BLaER1 (cell line): ENCODE data around the gene GRIFIN.
"Not testable (repeated sequence)": the region's sequence is repeated elsewhere in the genome, so short reads cannot be mapped to it uniquely, and the experiment has no call there.

Experiments used
- H3K27ac ChIP-seq: shearing (Covaris generic); formaldehyde crosslinking; 2 replicates; pipeline ENCODE4 v1.8.1; 2022
- H3K27me3 ChIP-seq: shearing (Covaris generic); formaldehyde crosslinking; 2 replicates; pipeline ENCODE4 v1.8.1; 2022
- H3K36me3 ChIP-seq: shearing (Covaris generic); formaldehyde crosslinking; 2 replicates; pipeline ENCODE4 v1.8.1; 2022
- H3K4me1 ChIP-seq: shearing (Covaris generic); formaldehyde crosslinking; 2 replicates; pipeline ENCODE4 v1.8.1; 2022
- H3K4me2 ChIP-seq: shearing (Covaris generic); formaldehyde crosslinking; 2 replicates; pipeline ENCODE4 v1.8.1; 2022
- H3K4me3 ChIP-seq: shearing (Covaris generic); formaldehyde crosslinking; 2 replicates; pipeline ENCODE4 v1.8.1; 2022
- H3K9ac ChIP-seq: shearing (Covaris generic); formaldehyde crosslinking; 2 replicates; pipeline ENCODE4 v1.8.1; 2022
- H3K9me3 ChIP-seq: shearing (Covaris generic); formaldehyde crosslinking; 2 replicates; pipeline ENCODE4 v1.8.1; 2022
- H4K20me1 ChIP-seq: shearing (Covaris generic); formaldehyde crosslinking; 2 replicates; pipeline ENCODE4 v1.8.1; 2022
- Cebpa-rat ChIP-seq: shearing (Covaris generic); IDR thresholded peaks from 2 replicates; pipeline ENCODE4 v1.8.1; 2022

GRIFIN gene

GRCh38 chr7:2462731-2463130 is 13.5 kb downstream of the GRIFIN start:
- H3K27ac ChIP-seq = no peak overlapping the region
- H3K4me3 ChIP-seq = no peak overlapping the region
- no peaks in the 10 kb centered on the region for H4K20me1 ChIP-seq
- H3K9ac ChIP-seq = no peak overlapping the region
- no peaks in the 10 kb centered on the region for H3K36me3 ChIP-seq
- H3K4me1 ChIP-seq = peaks cover 5% of the 10 kb centered on the region; the same call in 1 of the 2 replicates
- TF ChIP-seq Cebpa-rat = no peak
- H3K4me2 ChIP-seq = no peak overlapping the region
- H3K9me3 ChIP-seq = no peaks in the 10 kb centered on the region
- H3K27me3 ChIP-seq = no peaks in the 10 kb centered on the region

- no peaks in the 10 kb centered on the region for H3K27me3 ChIP-seq
- no peak overlapping the region for H3K4me2 ChIP-seq
- H3K36me3 ChIP-seq = no peaks in the 10 kb centered on the region
- TF ChIP-seq Cebpa-rat = no peak
- no peaks in the 10 kb centered on the region for H4K20me1 ChIP-seq
- H3K27ac ChIP-seq = no peak overlapping the region
- H3K4me1 ChIP-seq = peaks cover 17% of the 10 kb centered on the region
- H3K4me3 ChIP-seq = no peak overlapping the region
- no peak overlapping the region for H3K9ac ChIP-seq
- no peaks in the 10 kb centered on the region for H3K9me3 ChIP-seq
These were observed 14.8 kb downstream of the GRIFIN start for GRCh38 chr7:2461268-2462026.

- H3K27me3 ChIP-seq = no peaks in the 10 kb centered on the region
- no peak overlapping the region for H3K4me3 ChIP-seq
- no peak for TF ChIP-seq Cebpa-rat
- H3K9me3 ChIP-seq = no peaks in the 10 kb centered on the region
- H3K4me2 ChIP-seq = no peak overlapping the region
- H3K4me1 ChIP-seq = peaks cover 23% of the 10 kb centered on the region
- no peaks in the 10 kb centered on the region for H4K20me1 ChIP-seq
- H3K27ac ChIP-seq = no peak overlapping the region
- no peaks in the 10 kb centered on the region for H3K36me3 ChIP-seq
- H3K9ac ChIP-seq = no peak overlapping the region
These were observed 15.6 kb downstream of the GRIFIN start for GRCh38 chr7:2460641-2461040.

GRCh38 chr7:2460188-2460587 is 16.0 kb downstream of the GRIFIN start:
- Histone ChIP-seq H3K4me3 (no peak overlapping the region), H3K9me3 (no peaks in the 10 kb centered on the region), H3K4me2 (no peak overlapping the region), H3K27me3 (no peaks in the 10 kb centered on the region), H3K27ac (no peak overlapping the region), H3K4me1 (peaks cover 23% of the 10 kb centered on the region), H3K9ac (no peak overlapping the region), H3K36me3 (no peaks in the 10 kb centered on the region), H4K20me1 (no peaks in the 10 kb centered on the region)
- no peak for TF ChIP-seq Cebpa-rat

GRCh38 chr7:2459674-2460073 is 16.5 kb downstream of the GRIFIN start:
- Histone ChIP-seq H3K9me3 (no peaks in the 10 kb centered on the region), H3K9ac (no peak overlapping the region), H3K36me3 (no peaks in the 10 kb centered on the region), H4K20me1 (no peaks in the 10 kb centered on the region), H3K4me1 (peaks cover 23% of the 10 kb centered on the region), H3K4me3 (no peak overlapping the region), H3K27me3 (no peaks in the 10 kb centered on the region), H3K4me2 (no peak overlapping the region), H3K27ac (no peak overlapping the region)
- TF ChIP-seq Cebpa-rat = no peak

- not testable (repeated sequence) for H3K4me2 ChIP-seq, H3K27me3 ChIP-seq, H3K4me3 ChIP-seq, H3K27ac ChIP-seq, H3K36me3 ChIP-seq, H4K20me1 ChIP-seq, H3K9ac ChIP-seq, H3K9me3 ChIP-seq
- peaks cover 54% of the 10 kb centered on the region for H3K4me1 ChIP-seq
These were observed 22.3 kb downstream of the GRIFIN start for GRCh38 chr7:2453849-2454248.

GRCh38 chr7:2452643-2453270 is 23.4 kb downstream of the GRIFIN start:
- Histone ChIP-seq H3K4me2 (no peak overlapping the region), H3K4me1 (peaks cover 49% of the 10 kb centered on the region), H3K4me3 (no peak overlapping the region), H3K27me3 (no peaks in the 10 kb centered on the region), H3K9me3 (no peaks in the 10 kb centered on the region), H4K20me1 (peaks cover 9% of the 10 kb centered on the region; the same call in 1 of the 2 replicates), H3K27ac (no peak overlapping the region), H3K9ac (no peak overlapping the region), H3K36me3 (no peaks in the 10 kb centered on the region)
- no peak for TF ChIP-seq Cebpa-rat

GRCh38 chr7:2452074-2452507 is 24.1 kb downstream of the GRIFIN start:
- Histone ChIP-seq H4K20me1 (peaks cover 9% of the 10 kb centered on the region; the same call in 1 of the 2 replicates), H3K27me3 (no peaks in the 10 kb centered on the region), H3K4me1 (peaks cover 43% of the 10 kb centered on the region), H3K4me2 (peak overlapping the region; percentile 98), H3K4me3 (peak overlapping the region; percentile 62), H3K36me3 (no peaks in the 10 kb centered on the region), H3K9ac (peak overlapping the region; percentile 75), H3K9me3 (no peaks in the 10 kb centered on the region), H3K27ac (peak overlapping the region; percentile 77)
- no peak for TF ChIP-seq Cebpa-rat

GRCh38 chr7:2451171-2452073 is 24.8 kb downstream of the GRIFIN start:
- peak overlapping the region; percentile 75 for H3K9ac ChIP-seq

More at GRCh38 chr7:2451171-2452073, 24.8 kb downstream of the GRIFIN start:
- peak overlapping the region; percentile 62 for H3K4me3 ChIP-seq
- H3K36me3 ChIP-seq = no peaks in the 10 kb centered on the region
- no peaks in the 10 kb centered on the region for H3K27me3 ChIP-seq
- no peaks in the 10 kb centered on the region for H3K9me3 ChIP-seq
- H4K20me1 ChIP-seq = peaks cover 9% of the 10 kb centered on the region; the same call in 1 of the 2 replicates
- peaks cover 42% of the 10 kb centered on the region for H3K4me1 ChIP-seq
- H3K27ac ChIP-seq = peak overlapping the region; percentile 77
- no peak for TF ChIP-seq Cebpa-rat
- H3K4me2 ChIP-seq = peak overlapping the region; percentile 98
